HG02610 (cell line): Measurements from ENCODE around the gene RPUSD3.
"Not testable (repeated sequence)": the region's sequence is repeated elsewhere in the genome, so short reads cannot be mapped to it uniquely, and the experiment has no call there.

Experiments used
- ATAC-seq: cut with Tn5 transposase; IDR thresholded peaks from one replicate; pipeline ENCODE4 v1.9.1; 2021; ENCODE audit warnings: mild to moderate bottlenecking, moderate library complexity; ENCODE audit not compliant: unreplicated experiment

RPUSD3 gene

GRCh38 chr3:9865125-9865637 lies 21.4 kb upstream of the RPUSD3 start:
- not testable (repeated sequence) for ATAC-seq

GRCh38 chr3:9864200-9864927 lies 20.6 kb upstream of the RPUSD3 start:
- ATAC-seq = no peak

GRCh38 chr3:9863058-9863772 lies 19.4 kb upstream of the RPUSD3 start:
- ATAC-seq = no peak

- ATAC-seq = no peak
These were observed 18.7 kb upstream of the RPUSD3 start for GRCh38 chr3:9862391-9863057.

- no peak for ATAC-seq
These were observed 17.9 kb upstream of the RPUSD3 start for GRCh38 chr3:9861626-9862130.

- no peak for ATAC-seq
These were observed 17.4 kb upstream of the RPUSD3 start for GRCh38 chr3:9861201-9861600.

GRCh38 chr3:9859530-9860025 lies 15.8 kb upstream of the RPUSD3 start:
- ATAC-seq = no peak

GRCh38 chr3:9855594-9855993 lies 11.8 kb upstream of the RPUSD3 start:
- ATAC-seq = no peak

GRCh38 chr3:9854291-9854940 lies 10.6 kb upstream of the RPUSD3 start:
- not testable (repeated sequence) for ATAC-seq

- no peak for ATAC-seq
These were observed 8.7 kb upstream of the RPUSD3 start for GRCh38 chr3:9852528-9852927.

GRCh38 chr3:9851926-9852325 lies 8.1 kb upstream of the RPUSD3 start:
- not testable (repeated sequence) for ATAC-seq

- ATAC-seq = not testable (repeated sequence)
These were observed 7.6 kb upstream of the RPUSD3 start for GRCh38 chr3:9851383-9851782.

- ATAC-seq = not testable (repeated sequence)
These were observed 5.1 kb upstream of the RPUSD3 start for GRCh38 chr3:9848860-9849259.

- not testable (repeated sequence) for ATAC-seq
These were observed 4.1 kb upstream of the RPUSD3 start for GRCh38 chr3:9847870-9848269.

- no peak for ATAC-seq
These were observed 3.2 kb upstream of the RPUSD3 start for GRCh38 chr3:9846931-9847488.

- no peak for ATAC-seq
These were observed 2.4 kb upstream of the RPUSD3 start for GRCh38 chr3:9846231-9846630.

- no peak for ATAC-seq
These were observed 2.8 kb downstream of the RPUSD3 start for GRCh38 chr3:9841015-9841414.

GRCh38 chr3:9838856-9839255 lies 5.0 kb downstream of the RPUSD3 start:
- no peak for ATAC-seq

- ATAC-seq = no peak
These were observed 5.9 kb downstream of the RPUSD3 start for GRCh38 chr3:9837701-9838582.
